HG03565 (cell line): ENCODE data around the gene LIPG.
"Not testable (repeated sequence)": the region's sequence is repeated elsewhere in the genome, so short reads cannot be mapped to it uniquely, and the experiment has no call there.

Experiments
- ATAC-seq: cut with Tn5 transposase; IDR thresholded peaks from one replicate; pipeline ENCODE4 v1.9.1; 2021; ENCODE audit warnings: mild to moderate bottlenecking, moderate library complexity; ENCODE audit not compliant: unreplicated experiment

Gene LIPG

DNA sequence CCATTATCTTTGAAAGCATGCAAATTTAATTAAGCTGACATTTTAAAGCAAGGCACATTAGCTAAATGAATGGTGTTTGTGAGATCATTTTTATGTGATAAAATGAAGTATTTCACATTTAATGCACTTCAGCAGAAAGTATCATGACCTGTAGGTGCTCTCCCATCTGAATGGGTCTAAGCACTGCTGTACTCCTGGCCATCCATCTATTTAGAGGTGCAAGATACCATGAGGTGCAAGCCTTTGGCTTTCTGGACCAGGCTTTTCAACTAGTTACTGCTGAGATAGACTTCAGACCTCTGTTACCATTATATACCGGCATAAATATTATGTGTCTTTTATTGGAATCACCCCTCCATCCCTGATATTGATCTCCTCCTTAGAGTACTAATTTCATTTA, 15.6 kb upstream of the LIPG start:
- ATAC-seq, result no peak

DNA sequence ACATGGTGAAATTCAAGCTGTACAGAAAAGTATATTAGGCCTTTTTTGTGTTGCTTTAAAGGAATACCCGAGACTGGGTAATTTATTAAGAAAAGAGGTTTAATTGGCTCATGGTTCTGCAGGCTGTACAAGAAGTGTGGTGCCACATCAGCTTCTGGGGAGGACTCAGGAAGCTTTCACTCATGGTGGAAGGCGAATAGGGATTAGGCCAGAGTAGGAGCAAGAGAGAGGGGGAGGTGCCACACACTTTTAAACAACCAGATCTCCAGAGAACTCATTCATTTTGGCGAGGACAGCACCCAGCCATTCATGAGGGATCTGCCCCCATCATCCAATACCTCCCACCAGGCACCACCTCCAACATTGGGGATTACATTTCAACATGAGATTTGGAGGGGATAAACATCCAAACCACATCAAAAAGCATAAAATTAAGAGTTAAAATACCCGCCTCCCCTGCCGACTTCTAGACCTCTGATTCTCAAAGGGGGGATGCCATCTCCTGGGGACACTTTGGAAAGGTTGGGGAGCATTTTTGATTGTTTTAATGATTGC, 15.1 kb upstream of the LIPG start:
- no peak for ATAC-seq

DNA sequence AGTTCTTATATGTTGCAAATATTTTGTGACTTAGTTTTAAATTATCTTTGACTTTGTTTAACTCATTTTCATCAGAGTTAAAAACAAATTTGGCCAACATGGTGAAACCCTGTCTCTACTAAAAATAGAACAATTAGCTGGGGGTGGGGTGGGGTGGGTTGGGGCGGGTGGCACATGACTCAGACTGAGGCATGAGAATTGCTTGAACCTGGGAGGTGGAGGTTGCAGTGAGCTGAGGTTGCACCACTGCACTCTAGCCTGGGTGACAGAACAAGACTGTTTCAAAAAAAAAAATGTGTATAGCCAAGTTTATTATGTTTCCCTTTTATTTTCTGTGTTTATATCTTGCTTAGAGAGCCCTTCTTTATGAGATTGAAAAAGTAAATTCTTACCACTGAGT, 14.2 kb upstream of the LIPG start:
- ATAC-seq, result no peak

DNA sequence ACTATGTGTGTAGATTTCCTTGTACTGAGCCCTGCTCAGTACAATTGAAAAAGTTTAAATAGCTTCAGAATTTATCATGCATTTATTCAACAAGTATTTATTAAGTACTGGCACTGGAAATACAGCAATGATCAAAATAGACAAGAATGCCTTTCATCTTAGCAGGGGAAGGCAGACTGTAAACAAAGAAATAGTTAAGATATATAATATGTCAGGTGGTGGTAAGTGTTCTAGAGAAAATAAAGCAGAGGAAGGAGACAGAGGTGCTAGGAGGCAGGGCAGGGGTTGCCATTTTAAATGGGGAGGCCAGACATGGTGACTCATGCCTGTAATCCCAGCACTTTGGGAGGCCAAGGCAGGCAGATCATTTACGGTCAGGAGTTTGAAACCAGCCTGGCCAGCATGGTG, 13.6 kb upstream of the LIPG start:
- ATAC-seq, result no peak

DNA sequence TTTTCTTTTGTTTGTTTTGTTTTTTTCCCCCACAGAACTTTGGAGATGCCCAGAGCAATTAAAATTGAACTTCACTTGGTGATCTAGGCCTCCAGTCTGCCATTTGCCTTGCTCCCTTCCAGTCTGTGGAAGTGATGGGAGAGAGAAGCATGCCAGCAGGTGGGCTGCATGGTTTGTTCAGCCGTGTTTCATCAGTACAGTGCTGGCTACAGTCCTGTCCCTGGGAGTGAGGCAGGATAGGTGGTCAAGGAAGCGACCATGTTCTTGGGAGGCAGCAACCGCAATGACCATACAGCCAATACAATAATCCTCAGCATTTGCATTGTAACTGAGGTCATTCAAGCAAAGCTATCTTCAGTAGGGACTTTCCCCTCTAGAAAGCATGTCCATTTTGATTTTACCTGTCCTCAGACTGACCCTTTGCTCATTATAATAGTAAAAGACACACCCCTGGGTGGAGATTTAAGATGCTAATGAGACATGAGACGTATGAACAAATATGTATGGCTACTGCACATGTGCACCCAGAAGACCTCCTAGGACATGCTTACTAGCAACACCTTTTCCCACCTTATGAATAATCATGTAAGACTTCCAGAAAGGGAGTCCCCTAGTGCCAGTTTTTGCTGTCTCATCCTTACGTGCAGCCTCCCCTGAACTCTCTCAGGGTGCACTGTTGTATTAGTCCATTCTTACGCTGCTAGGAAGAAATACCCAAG, 11.1 kb upstream of the LIPG start:
- no peak for ATAC-seq

DNA sequence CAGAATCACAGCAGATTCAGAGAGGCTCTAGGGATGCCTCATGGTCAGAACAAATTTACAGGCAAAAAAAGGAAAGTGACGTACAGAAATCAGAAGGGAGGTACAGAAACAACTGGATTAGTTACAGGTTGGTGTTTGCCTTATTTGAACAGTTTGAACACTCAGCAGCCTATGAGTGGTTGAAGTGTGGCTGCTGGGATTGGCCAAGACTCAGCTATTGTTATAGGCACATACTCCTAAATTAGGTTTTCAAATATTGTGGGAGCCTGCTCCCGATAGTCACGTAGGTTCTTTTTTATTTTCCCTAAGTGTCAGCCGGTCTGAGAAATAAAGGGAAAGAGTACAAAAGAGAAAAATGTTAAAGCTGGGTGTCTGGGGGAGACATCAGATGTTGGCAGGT, 8.9 kb upstream of the LIPG start:
- ATAC-seq, result no peak

DNA sequence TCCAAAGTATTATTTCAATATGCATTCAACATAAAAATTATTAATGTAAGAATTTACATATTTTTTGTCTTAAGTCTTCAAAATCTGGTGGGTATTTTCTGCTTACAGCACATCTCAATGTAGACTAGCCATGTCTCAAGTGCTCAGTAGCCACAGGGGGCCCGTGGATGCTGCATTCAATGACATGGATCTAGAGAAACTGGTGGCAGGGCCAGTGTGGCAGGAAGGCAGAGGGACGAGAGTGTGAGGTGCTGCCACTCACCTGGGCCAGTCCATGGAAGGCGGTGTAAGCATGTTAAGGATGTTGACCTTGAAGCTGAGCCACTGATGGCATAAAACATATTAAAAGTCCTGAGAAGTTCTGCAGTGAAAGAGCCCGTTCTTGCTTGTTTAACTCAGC, 6.2 kb upstream of the LIPG start:
- ATAC-seq, result no peak

DNA sequence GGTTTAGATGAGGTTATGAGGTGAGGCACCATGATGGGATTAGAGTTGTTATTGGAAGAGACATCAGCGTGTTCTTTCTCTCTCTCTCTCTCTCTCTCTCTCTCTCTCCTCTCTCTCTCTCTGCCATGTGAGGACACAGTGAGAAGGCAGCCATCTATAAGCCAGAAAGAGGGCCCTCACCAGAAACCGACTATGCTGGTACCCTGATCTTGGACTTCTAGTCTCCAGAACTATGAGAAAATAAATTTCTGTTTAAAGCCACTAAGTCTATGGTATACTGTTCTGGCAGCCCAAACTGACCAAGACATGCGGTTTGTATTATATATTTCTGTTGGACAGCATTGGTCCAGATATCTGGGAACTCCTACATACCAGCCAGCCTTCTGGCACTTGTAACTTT, 3.5 kb upstream of the LIPG start:
- no peak for ATAC-seq

DNA sequence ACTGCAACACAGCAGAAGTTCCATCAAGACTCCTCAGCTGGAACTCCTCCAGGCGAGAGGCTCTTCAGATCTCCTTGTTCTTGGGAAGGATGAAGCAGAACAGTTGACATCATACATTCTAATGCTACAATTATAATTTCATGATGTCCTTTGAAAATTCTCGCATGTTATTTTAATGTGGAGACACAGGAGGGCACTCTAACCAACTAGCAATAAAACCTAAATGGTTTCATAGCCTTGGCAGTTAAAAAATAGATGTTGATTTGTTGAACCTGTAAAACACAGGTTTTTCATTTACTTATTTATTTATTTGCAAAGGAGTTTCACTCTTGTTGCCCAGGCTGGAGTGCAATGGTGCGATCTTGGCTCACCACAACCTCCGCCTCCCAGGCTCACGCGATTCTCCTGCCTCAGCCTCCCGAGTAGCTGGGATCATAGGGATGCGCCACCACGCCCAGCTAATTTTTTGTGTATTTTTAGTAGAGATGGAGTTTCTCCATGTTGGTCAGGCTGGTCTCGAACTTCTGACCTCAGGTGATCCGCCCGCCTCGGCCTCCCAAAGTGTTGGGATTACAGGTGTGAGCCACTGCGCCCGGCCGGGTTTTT, 2.4 kb upstream of the LIPG start:
- ATAC-seq, result not testable (repeated sequence)

DNA sequence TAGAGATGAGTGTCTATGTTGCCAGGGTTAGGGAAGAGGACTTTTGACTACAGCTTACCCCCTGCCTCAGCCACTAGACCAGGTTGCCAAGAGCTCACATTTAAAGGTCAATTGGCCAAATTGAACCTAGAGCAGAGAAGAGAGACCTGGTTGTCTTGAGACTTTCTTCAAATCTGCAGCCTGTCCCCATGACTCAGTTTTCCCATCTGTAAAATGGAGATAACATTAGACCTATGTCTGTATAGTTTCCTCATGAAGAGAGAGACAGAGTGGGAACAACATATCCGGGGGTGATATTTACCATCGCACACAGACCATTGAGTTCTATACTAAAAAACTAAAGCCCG, 1.6 kb upstream of the LIPG start:
- ATAC-seq, result no peak

DNA sequence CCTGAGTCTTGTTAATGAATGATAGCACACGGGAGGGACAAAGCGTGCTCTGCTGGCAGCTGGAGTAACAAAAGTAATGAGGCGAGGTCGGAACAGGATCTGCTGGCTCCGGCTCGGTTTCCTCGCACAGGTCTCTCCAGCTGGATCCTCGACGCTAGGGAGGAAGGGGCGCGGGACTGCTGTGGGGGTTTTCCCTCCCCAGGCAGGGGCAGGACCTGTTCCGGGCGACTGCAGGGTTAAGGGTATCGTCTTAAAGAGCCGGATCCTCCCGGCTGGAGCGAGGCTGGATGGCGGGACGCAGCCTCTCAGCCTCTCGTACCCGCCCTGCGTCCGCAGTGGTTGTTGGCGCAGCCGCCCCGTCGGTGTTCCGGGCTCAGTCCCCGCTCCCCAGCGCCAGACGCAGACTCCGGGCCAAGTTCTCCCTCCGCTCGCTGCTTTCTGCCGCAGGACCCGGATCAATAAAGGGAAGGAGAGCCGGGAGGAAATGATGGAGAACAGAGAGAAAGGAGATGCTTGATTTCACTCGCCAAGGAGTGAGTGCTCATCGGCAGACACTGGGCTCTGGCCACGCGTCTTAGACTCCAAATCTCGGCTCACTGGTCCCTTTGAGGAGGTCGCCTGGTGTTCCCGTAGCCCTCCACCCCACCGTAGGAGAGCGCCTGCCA, 1.1 kb upstream of the LIPG start:
- ATAC-seq, result no peak

DNA sequence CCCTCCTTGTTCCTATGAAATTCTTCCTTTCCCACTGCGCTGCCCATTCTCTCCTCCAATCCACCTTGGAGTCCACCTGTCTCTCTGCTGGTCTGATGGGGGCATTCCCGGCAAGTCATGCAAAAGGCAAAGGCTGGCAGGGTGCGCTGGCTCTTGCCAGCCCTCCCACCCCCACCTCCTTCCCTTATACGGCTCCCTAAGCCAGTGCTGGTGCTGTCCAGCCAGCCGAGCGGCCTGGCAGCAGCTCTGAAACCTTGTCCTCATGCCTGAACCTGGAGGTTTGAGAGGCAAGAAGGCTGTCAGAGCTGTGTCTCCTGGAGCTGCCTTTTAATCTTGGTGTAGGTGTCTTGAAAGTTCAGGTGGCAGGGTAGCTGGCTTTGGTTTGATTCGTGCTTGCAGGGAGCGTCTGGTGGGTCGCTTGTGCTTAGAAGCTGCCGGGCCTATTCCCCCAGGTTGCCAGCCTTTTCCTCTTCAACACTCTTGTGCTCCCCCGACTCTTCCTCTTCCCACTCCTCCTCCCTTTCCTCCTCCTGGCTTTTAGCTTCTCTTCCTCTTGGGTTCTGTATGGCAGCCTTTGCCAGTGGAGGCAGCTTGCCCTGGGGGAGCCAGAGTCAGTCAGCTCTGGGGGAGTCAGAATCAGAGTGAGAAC, 748 bp downstream of the LIPG start:
- ATAC-seq, result no peak

DNA sequence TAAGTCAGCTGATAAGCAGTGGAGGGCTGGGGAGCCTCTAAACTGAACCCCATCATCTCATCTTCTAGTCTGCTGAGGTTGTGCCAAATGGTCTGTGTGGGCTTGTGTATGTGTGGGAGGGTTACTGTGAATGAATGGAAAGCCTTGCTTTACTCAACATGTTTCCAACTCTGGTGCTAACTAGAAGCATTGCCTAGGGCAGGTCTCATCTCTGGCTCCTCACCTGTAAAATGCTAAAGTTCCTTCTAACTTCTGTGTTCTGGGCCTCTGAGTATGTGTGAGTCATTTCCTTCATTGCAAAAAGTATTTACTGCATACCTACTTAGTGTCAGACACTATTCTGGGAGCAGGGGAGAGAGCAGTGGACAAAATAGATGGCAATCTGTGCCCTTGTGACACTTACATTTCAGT, 1.3 kb downstream of the LIPG start:
- ATAC-seq, result no peak

DNA sequence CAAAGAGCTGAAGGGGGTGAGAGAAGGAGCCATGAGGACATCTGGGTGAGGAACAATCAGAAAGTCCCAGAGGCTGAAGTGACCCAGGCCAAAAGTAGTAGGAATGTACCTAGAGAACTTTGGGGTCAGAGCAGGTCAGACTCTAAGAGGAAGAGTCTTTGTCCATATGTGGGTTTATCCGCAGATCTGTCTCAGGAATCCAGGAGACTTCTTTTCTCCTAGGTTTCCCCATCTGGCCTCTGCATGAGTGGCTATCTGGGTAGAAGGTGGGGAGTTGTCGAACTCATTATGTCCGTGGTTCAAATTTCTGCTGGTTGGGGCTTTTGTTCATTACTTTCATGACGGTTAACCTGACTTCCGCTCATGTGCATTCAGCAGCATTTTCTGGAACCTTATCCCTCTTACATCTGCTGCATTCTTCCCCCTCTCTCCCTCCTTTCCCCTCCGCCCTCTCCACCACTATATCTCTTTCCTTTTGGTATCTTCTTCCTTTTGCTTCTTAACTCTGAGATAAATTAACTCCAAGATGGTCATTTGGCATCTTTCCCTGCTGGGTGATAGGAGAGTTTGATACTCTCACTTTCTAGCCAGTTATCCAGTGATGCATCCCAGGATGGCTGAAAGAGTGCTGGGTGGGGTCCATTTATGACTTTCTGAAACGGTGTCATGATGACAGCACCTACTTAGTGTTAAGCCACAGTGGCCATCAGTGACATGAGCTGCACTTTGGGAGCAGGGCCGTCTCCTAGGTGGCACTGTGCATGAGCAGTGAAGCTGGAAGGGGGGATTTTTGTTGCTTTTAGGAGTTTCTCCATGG, 2.1 kb downstream of the LIPG start:
- ATAC-seq, result no peak

DNA sequence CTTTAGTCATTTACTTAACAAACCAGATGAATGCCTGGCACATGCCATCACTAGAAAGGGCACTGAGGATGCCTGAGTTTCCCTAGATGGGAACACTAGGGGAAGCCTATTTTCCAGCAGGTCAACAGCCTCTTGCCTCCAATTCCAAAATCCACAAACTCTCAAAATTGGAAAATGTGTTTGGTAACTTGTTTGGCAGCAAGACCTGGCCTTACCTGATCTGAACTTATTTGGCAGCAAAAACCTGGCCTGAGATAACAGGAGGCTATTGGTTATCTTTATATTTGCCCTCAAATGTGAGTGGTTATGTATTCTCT, 2.6 kb downstream of the LIPG start:
- ATAC-seq, result no peak

DNA sequence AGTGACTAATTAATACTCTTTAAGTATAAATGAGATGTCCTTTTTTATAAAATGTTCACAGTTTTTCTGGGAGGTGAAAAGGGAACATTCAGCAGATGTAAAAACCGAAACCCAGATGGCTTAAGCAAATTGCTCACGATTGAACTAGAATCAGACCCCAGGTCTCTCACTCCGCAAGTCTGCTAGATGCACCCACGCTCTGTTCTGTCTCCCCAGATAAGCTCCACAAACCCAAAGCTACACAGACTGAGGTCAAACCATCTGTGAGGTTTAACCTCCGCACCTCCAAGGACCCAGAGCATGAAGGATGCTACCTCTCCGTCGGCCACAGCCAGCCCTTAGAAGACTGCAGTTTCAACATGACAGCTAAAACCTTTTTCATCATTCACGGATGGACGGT, 3.2 kb downstream of the LIPG start:
- no peak for ATAC-seq

DNA sequence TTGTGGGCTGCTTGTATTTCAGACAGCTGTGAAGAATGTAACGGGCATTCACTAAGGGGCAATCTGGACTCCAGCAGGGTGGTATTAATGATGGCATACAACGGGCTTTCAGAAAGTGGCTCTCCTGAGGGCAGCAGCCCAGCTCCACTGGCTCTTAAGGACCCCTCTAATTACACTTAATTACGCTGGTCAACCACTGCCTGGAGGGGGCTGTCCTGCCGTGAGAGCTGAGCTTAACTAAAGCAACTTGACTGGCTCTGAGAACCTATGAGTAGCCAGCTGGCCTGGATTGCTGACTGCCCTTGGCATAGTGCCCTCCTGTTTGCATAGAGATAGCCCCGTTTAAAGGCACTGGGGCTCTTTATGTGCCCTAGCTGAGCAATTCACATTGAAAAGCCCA, 3.8 kb downstream of the LIPG start:
- no peak for ATAC-seq

DNA sequence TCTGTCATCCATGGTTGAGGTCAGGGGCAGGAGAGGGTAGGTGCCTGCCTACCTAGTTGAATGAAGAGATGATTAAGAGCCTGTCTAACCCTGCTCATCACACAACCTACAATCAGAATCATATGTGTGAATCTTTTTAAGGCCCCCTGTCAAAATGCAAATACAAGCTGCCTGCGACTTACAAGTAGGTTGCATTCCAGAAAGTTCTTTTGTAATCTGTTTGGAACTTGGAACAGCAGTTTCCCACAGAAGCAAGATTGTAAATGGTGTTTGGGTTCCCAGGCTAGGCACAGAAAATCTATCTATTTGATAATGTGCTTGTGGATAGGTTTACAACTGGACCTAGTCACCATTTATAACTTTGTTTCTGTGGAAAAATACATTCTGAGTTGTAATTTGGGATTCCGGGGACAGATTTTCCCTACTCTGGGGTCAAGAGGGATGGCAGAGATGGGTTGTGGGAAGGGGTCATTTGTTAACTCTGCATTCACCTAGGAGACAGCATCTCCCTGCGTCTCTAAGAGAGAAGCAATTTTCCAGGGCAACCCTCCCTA, 4.4 kb downstream of the LIPG start:
- no peak for ATAC-seq

DNA sequence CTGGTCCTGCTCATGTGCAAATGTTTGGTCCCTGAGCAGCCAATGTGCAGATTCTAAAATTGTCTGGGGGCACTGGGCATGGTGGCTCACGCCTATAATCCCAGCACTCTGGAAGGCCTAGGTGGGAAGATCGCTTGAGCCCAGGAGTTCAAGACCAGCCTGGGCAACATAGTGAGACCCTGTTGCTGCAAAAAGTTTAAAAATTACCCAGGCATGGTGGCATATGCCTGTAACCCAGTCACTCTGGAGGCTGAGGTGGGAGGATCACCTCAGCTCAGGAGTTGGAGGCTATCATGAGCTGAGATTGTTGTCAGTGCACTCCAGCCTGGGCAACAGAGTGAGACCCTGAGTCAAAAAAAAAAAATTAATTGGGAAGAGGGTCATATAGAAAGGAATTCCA, 5.1 kb downstream of the LIPG start:
- ATAC-seq, result no peak

DNA sequence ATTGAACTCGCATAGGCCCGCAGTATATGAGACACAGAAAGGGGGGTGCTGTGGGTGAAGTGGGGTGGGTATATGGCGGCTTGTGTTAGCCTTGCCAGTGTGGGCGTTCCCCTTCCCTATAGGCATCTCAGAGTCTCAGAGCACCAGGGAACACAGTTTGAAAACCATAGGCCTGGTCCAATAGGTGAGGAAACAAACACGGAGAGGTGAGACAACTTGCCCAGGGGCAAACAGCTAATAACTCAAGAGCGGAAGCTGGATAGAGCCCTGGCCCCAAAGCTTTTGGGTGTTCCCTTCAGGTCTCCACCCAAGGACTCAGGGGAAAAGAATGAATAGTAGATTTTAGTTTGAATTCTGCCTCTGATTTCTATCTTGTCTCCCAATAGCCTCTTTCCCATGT, 7.9 kb downstream of the LIPG start:
- ATAC-seq, result no peak

DNA sequence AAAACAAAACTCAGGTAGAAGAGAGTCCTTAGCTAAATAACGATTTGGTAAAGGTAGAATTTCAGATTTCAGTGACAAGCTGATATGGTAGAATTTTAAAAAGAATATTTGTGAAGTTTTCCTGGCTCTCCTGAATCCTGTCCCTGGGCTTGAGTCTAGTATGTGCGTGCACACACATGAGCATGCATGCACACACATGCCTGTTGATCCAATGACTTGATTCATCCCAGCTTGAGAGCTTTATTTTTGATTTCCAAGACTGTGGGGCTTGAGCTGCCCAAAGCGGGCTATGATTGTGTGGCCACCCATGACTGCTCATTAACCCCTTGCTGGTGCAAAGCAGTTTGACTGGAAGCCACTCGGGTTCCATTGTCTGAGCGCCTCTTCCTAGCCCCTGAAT, 9.0 kb downstream of the LIPG start:
- ATAC-seq, result no peak
